K562 (cell line): ENCODE data around the gene VPS13D. TPM values are rescaled to one million over a fixed set of nuclear protein-coding genes. Genes with fewer than 3 reads are reported as not detected.

Experiments
- ADNP ChIP-seq: fragments of 200-800 bp; sonication (Bioruptor generic); IDR thresholded peaks from 2 replicates; pipeline ENCODE4 v1.6.1; 2016; ENCODE audit warnings: missing genetic modification characterization, missing compliant biosample characterization
- ATF6 ChIP-seq: sonication (generic); formaldehyde crosslinking; IDR thresholded peaks from 2 replicates; pipeline ENCODE4 v1.4.0; 2020; ENCODE audit warnings: mild to moderate bottlenecking, missing genetic modification reagents
- BRF2 ChIP-seq: IDR thresholded peaks from 3 replicates; pipeline ENCODE4 v1.6.1; 2011; ENCODE audit warnings: borderline replicate concordance, mild to moderate bottlenecking; ENCODE audit not compliant: insufficient read length, insufficient read depth
- CREB1 ChIP-seq, 2 experiments: sonication (generic) in 1 of 2; formaldehyde crosslinking in 1 of 2; IDR thresholded peaks; 2 replicates each; pipeline versions ENCODE4 v1.6.1 to v1.8.0; 2012 to 2022; ENCODE audit warnings: inconsistent platforms in 1 of 2, mild to moderate bottlenecking in 1 of 2, missing genetic modification reagents in 1 of 2, moderate library complexity in 1 of 2
- EHMT2 ChIP-seq: fragments of 450-650 bp; IDR thresholded peaks from 2 replicates; pipeline ENCODE4 v1.6.1; 2018; ENCODE audit warnings: antibody characterized with exemption
- ERF ChIP-seq: fragments of 450-650 bp; formaldehyde crosslinking; IDR thresholded peaks from 2 replicates; pipeline ENCODE4 v1.4.0; 2020; ENCODE audit warnings: mild to moderate bottlenecking, mixed read lengths
- MTA2 ChIP-seq: fragments of 450-650 bp; IDR thresholded peaks from 2 replicates; pipeline ENCODE4 v1.6.1; 2016; ENCODE audit warnings: low read depth
- MYBL2 ChIP-seq, 2 experiments: fragments of 450-650 bp in 1 of 2; sonication (generic) in 1 of 2; formaldehyde crosslinking in 1 of 2; IDR thresholded peaks; 2 replicates each; pipeline versions ENCODE4 v1.6.1 to v1.8.1; 2017 to 2022; ENCODE audit warnings: borderline replicate concordance in 1 of 2, inconsistent platforms in 1 of 2, low read depth in 1 of 2, mild to moderate bottlenecking in 1 of 2, missing genetic modification reagents in 1 of 2, moderate library complexity in 1 of 2
- NR4A1 ChIP-seq, 2 experiments: fragments of 250-450 bp in 1 of 2; fragments of 450-650 bp in 1 of 2; sonication (Bioruptor Pico) in 1 of 2; IDR thresholded peaks; 2 replicates each; pipeline versions ENCODE4 v1.4.0 to v1.6.1; 2016 to 2020; ENCODE audit warnings: mild to moderate bottlenecking in 2 of 2, missing compliant biosample characterization in 1 of 2, missing genetic modification characterization in 1 of 2, moderate library complexity in 1 of 2
- NUFIP1 ChIP-seq: fragments of 450-650 bp; IDR thresholded peaks from 2 replicates; pipeline ENCODE4 v1.6.1; 2018; ENCODE audit not compliant: partially characterized antibody
- POLR2G ChIP-seq: fragments of 200-400 bp; formaldehyde crosslinking; IDR thresholded peaks from 2 replicates; pipeline ENCODE4 v1.6.1; 2017; ENCODE audit warnings: low read depth, mild to moderate bottlenecking, antibody characterized with exemption, low read length, moderate library complexity
- RBFOX2 ChIP-seq: fragments of 200-400 bp; formaldehyde crosslinking; IDR thresholded peaks from 2 replicates; pipeline ENCODE4 v1.6.1; 2017; ENCODE audit warnings: low read depth, mild to moderate bottlenecking, low read length, moderate library complexity
- SAP30 ChIP-seq: fragments of 200-600 bp; sonication (generic); IDR thresholded peaks from 2 replicates; pipeline ENCODE4 v1.6.1; 2012; ENCODE audit warnings: borderline replicate concordance, low read depth, mild to moderate bottlenecking, moderate library complexity, low read length, control low read depth, inconsistent platforms; ENCODE audit not compliant: insufficient read depth, poor library complexity, severe bottlenecking
- SRSF3 ChIP-seq: fragments of 200-400 bp; formaldehyde crosslinking; IDR thresholded peaks from 2 replicates; pipeline ENCODE4 v1.6.1; 2016; ENCODE audit warnings: mild to moderate bottlenecking, low read length, moderate library complexity; ENCODE audit not compliant: insufficient read depth
- TAF1 ChIP-seq: IDR thresholded peaks from 2 replicates; pipeline ENCODE4 v1.6.1; 2011; ENCODE audit warnings: mild to moderate bottlenecking, low read length, moderate library complexity; ENCODE audit not compliant: insufficient read depth, control insufficient read depth, severe bottlenecking; ENCODE audit errors: extremely low read depth
- THRAP3 ChIP-seq: fragments of 450-650 bp; IDR thresholded peaks from 2 replicates; pipeline ENCODE4 v1.6.1; 2016; ENCODE audit warnings: mild to moderate bottlenecking, inconsistent platforms, borderline replicate concordance
- U2AF1 ChIP-seq: fragments of 200-400 bp; formaldehyde crosslinking; optimal IDR thresholded peaks from 2 replicates; pipeline ENCODE3; 2017; ENCODE audit warnings: mild to moderate bottlenecking, low read depth, low read length, moderate library complexity
- ZBTB17 ChIP-seq: fragments of 450-650 bp; formaldehyde crosslinking; IDR thresholded peaks from 2 replicates; pipeline ENCODE4 v1.4.0; 2020; ENCODE audit warnings: mild to moderate bottlenecking
- ZFX ChIP-seq: sonication (generic); formaldehyde crosslinking; IDR thresholded peaks from 2 replicates; pipeline ENCODE4 v1.8.0; 2022; ENCODE audit warnings: mild to moderate bottlenecking, missing genetic modification reagents, moderate library complexity
- ZNF124 ChIP-seq: sonication (generic); formaldehyde crosslinking; IDR thresholded peaks from 2 replicates; pipeline ENCODE4 v1.8.1; 2022; ENCODE audit warnings: missing genetic modification reagents
- ZNF239 ChIP-seq: fragments of 250-450 bp; sonication (Bioruptor Pico); IDR thresholded peaks from 2 replicates; pipeline ENCODE4 v1.4.0; 2020; ENCODE audit warnings: mild to moderate bottlenecking
- ZNF311 ChIP-seq: fragments of 250-450 bp; sonication (Bioruptor Pico); IDR thresholded peaks from 2 replicates; pipeline ENCODE4 v1.4.0; 2020; ENCODE audit warnings: mild to moderate bottlenecking, moderate library complexity
- ZNF699 ChIP-seq: fragments of 250-450 bp; sonication (Bioruptor Pico); IDR thresholded peaks from 2 replicates; pipeline ENCODE4 v1.8.0; 2021; ENCODE audit warnings: mild to moderate bottlenecking, moderate library complexity; ENCODE audit not compliant: insufficient replicate concordance
- ZNF77 ChIP-seq: fragments of 250-450 bp; sonication (Bioruptor Pico); IDR thresholded peaks from 2 replicates; pipeline ENCODE4 v1.5.0; 2020
- ZZZ3 ChIP-seq: fragments of 450-650 bp; IDR thresholded peaks from 2 replicates; pipeline ENCODE4 v1.6.1; 2016; ENCODE audit warnings: antibody characterized with exemption, mild to moderate bottlenecking, moderate library complexity
- polyA plus RNA-seq, 8 experiments: library from polyadenylated mRNA; depleted of rRNA in 4 of 8; stranded (reverse) in 5 of 8; unstranded in 3 of 8; fragments of >200 nt; fragmentation: Nextera tagmentation in 2 of 8; fragmentation: Illumina TruSeq in 1 of 8; extraction: Ambion mirVana in 2 of 8; extraction: Trizol in 1 of 8; gene quantifications; 2 replicates each; pipeline versions ENCODE4 v1.2.1 to v1.2.3, GENCODE V29; 2011 to 2014; ENCODE audit warnings: inconsistent platforms in 1 of 8, missing spikeins in 1 of 8
- total RNA-seq, 7 experiments: library from RNA; depleted of rRNA in 6 of 7; stranded (reverse); fragments of >200 nt in 6 of 7; fragmentation: Illumina TruSeq in 2 of 7; extraction: Trizol in 2 of 7; gene quantifications; 2 replicates each; pipeline versions ENCODE4 v1.2.1 to v1.2.3, GENCODE V29; 2011 to 2021; ENCODE audit warnings: low replicate concordance in 1 of 7

The VPS13D gene
- total and polyA plus RNA-seq, 9 of the 15 experiments (the other 6 are each of a cell fraction or from before 2014, with no cell fraction given): 6.1 to 51.5 (median 38.5) TPM

- no peak for TF ChIP-seq ZNF124 (CRISPR knock-in tag)
- TF ChIP-seq POLR2G: no peak
- TF ChIP-seq SAP30: no peak
- no peak for TF ChIP-seq NUFIP1
- TF ChIP-seq ZNF311 (CRISPR knock-in tag): peak; percentile 13; the same call in 1 of the 2 replicates
- no peak for TF ChIP-seq EHMT2
- TF ChIP-seq ADNP (tag): no peak
- peak; percentile 29 for TF ChIP-seq TAF1
- TF ChIP-seq ZNF699 (CRISPR knock-in tag): no peak
- TF ChIP-seq BRF2: no peak
- no peak for TF ChIP-seq RBFOX2
- TF ChIP-seq ATF6: no peak
- 0 out of 2 replicates have a peak, but pooled peaks have one; percentile 29 for TF ChIP-seq ZFX
- TF ChIP-seq NR4A1 (CRISPR knock-in tag; IDR thresholded peaks at IDR 0.05): no peak
- 0 out of 2 replicates have a peak, but pooled peaks have one; percentile 19 for TF ChIP-seq NR4A1 (tag; IDR thresholded peaks at IDR 0.05)
- no peak; the same call in 1 of the 2 replicates for TF ChIP-seq MTA2
- no peak for TF ChIP-seq ZNF77 (CRISPR knock-in tag)
- TF ChIP-seq SRSF3: no peak
- no peak for TF ChIP-seq ZZZ3
- no peak for TF ChIP-seq THRAP3
- TF ChIP-seq ZNF239 (CRISPR knock-in tag): no peak
- no peak for TF ChIP-seq ERF (CRISPR knock-in tag)
- TF ChIP-seq MYBL2 (IDR thresholded peaks at IDR 0.05; ENCODE audit: low read depth): no peak
- TF ChIP-seq MYBL2 (CRISPR knock-in tag; IDR thresholded peaks at IDR 0.05; ENCODE audit: borderline replicate concordance): no peak
- 0 out of 2 replicates have a peak, but pooled peaks have one; percentile 35 for TF ChIP-seq ZBTB17
- 0 out of 2 replicates have a peak, but pooled peaks have one; percentile 3 for TF ChIP-seq CREB1 (IDR thresholded peaks at IDR 0.05)
- no peak for TF ChIP-seq CREB1 (CRISPR knock-in tag; IDR thresholded peaks at IDR 0.05)
- no peak for TF ChIP-seq U2AF1
Measured at GRCh38 chr1:12460911-12461621, 231.2 kb downstream of the VPS13D start (continued).
